ENCODE measurements around the gene SHISA5. TPM values are rescaled to one million over a fixed set of nuclear protein-coding genes. Genes with fewer than 3 reads are reported as not detected.

Gene SHISA5
- total and polyA plus RNA-seq, 2 of the 8 experiments (the other 6 are each of a cell fraction or from before 2014, with no cell fraction given): 196 to 315 TPM

GRCh38 chr3:48518638-48519276 lies 14.8 kb upstream of the SHISA5 start (continued):
- TF ChIP-seq, protein P1, sequence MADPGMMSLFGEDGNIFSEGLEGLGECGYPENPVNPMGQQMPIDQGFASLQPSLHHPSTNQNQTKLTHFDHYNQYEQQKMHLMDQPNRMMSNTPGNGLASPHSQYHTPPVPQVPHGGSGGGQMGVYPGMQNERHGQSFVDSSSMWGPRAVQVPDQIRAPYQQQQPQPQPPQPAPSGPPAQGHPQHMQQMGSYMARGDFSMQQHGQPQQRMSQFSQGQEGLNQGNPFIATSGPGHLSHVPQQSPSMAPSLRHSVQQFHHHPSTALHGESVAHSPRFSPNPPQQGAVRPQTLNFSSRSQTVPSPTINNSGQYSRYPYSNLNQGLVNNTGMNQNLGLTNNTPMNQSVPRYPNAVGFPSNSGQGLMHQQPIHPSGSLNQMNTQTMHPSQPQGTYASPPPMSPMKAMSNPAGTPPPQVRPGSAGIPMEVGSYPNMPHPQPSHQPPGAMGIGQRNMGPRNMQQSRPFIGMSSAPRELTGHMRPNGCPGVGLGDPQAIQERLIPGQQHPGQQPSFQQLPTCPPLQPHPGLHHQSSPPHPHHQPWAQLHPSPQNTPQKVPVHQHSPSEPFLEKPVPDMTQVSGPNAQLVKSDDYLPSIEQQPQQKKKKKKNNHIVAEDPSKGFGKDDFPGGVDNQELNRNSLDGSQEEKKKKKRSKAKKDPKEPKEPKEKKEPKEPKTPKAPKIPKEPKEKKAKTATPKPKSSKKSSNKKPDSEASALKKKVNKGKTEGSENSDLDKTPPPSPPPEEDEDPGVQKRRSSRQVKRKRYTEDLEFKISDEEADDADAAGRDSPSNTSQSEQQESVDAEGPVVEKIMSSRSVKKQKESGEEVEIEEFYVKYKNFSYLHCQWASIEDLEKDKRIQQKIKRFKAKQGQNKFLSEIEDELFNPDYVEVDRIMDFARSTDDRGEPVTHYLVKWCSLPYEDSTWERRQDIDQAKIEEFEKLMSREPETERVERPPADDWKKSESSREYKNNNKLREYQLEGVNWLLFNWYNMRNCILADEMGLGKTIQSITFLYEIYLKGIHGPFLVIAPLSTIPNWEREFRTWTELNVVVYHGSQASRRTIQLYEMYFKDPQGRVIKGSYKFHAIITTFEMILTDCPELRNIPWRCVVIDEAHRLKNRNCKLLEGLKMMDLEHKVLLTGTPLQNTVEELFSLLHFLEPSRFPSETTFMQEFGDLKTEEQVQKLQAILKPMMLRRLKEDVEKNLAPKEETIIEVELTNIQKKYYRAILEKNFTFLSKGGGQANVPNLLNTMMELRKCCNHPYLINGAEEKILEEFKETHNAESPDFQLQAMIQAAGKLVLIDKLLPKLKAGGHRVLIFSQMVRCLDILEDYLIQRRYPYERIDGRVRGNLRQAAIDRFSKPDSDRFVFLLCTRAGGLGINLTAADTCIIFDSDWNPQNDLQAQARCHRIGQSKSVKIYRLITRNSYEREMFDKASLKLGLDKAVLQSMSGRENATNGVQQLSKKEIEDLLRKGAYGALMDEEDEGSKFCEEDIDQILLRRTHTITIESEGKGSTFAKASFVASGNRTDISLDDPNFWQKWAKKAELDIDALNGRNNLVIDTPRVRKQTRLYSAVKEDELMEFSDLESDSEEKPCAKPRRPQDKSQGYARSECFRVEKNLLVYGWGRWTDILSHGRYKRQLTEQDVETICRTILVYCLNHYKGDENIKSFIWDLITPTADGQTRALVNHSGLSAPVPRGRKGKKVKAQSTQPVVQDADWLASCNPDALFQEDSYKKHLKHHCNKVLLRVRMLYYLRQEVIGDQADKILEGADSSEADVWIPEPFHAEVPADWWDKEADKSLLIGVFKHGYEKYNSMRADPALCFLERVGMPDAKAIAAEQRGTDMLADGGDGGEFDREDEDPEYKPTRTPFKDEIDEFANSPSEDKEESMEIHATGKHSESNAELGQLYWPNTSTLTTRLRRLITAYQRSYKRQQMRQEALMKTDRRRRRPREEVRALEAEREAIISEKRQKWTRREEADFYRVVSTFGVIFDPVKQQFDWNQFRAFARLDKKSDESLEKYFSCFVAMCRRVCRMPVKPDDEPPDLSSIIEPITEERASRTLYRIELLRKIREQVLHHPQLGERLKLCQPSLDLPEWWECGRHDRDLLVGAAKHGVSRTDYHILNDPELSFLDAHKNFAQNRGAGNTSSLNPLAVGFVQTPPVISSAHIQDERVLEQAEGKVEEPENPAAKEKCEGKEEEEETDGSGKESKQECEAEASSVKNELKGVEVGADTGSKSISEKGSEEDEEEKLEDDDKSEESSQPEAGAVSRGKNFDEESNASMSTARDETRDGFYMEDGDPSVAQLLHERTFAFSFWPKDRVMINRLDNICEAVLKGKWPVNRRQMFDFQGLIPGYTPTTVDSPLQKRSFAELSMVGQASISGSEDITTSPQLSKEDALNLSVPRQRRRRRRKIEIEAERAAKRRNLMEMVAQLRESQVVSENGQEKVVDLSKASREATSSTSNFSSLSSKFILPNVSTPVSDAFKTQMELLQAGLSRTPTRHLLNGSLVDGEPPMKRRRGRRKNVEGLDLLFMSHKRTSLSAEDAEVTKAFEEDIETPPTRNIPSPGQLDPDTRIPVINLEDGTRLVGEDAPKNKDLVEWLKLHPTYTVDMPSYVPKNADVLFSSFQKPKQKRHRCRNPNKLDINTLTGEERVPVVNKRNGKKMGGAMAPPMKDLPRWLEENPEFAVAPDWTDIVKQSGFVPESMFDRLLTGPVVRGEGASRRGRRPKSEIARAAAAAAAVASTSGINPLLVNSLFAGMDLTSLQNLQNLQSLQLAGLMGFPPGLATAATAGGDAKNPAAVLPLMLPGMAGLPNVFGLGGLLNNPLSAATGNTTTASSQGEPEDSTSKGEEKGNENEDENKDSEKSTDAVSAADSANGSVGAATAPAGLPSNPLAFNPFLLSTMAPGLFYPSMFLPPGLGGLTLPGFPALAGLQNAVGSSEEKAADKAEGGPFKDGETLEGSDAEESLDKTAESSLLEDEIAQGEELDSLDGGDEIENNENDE (IDR thresholded peaks at IDR 0.05; ENCODE audit: insufficient replicate concordance, low read length): no peak
- no peak for TF ChIP-seq PHF8 (conservative IDR thresholded peaks at IDR 0.05; ENCODE audit: low read depth, low read length)
- TF ChIP-seq TAF7 (optimal IDR thresholded peaks at IDR 0.05; ENCODE audit: borderline replicate concordance, low read depth, low read length): no peak
- TF ChIP-seq SAP30 (IDR thresholded peaks at IDR 0.05; ENCODE audit: insufficient read depth, insufficient replicate concordance, low read length): no peak
- no peak for TF ChIP-seq RAD21 (IDR thresholded peaks at IDR 0.05 in 1 of 2, conservative IDR thresholded peaks at IDR 0.05 in 1 of 2; ENCODE audit: low read depth in 2 of 2, low read length in 2 of 2)
- no peak for TF ChIP-seq KDM5A (IDR thresholded peaks at IDR 0.05; ENCODE audit: low read length)

Data from H1 (cell line).